GM18508 (cell line): Measurements from ENCODE around the gene SYNPR.

Experiments used
- ATAC-seq: cut with Tn5 transposase; IDR thresholded peaks from one replicate; pipeline ENCODE4 v1.9.1; 2021; ENCODE audit warnings: moderate number of reproducible peaks; ENCODE audit not compliant: insufficient read depth, unreplicated experiment

SYNPR gene

DNA sequence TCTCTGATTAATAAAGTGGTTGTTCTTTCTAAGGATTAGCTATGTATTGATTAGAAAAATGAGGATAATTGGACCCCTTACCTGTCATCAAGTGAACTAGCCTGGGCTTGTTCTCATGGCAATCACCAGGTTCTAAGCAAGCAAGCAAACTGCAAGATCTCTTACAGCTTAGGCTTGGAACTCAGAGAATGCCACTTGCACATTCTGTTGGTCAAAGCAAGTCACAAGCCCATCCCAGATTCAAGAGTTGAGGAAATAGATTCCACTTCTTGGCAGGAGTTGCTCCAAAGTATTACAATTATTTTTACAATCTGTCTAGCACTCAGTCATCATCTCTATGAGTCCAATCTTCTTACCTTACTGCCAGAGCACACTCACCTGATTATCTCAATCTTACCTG is 180.3 kb downstream of the SYNPR start:
- ATAC-seq, result no peak

DNA sequence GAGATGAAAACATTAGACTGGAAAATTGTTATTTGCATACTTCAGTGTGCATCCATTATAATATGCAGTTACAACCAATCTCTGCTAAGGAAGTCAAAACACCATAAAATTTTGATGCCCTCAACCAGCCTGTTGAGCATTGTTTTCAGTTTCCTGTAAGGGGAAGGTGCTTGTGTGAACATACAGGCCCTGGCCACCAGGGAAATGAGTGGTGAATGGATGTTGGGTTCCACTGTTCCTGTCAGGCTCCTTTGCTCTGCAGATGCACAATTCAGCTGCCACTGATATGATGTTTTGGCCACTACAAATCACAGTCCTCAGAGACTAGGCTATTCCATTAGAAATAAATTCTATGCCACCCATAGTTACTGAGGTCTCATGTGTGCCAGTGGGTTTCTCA is 184.6 kb downstream of the SYNPR start:
- ATAC-seq, result no peak

DNA sequence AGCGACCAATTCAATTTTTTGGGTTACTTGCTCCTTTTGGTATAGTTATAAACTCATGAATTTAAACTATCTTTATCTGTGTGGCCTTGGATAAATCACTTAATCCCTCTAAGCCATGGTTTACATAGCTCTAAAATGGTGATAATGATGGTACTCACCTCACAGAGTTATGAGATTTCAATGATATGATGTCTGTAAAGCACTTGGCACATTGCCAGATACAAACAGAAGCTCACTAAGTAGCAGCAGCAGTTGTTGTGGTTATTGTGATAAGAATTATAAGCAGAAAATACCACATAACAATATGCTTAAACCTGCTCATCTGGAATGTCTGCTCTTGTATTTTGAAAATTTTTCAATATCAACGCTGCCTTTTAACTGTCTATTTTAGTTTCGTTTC is 189.3 kb downstream of the SYNPR start:
- no peak for ATAC-seq

DNA sequence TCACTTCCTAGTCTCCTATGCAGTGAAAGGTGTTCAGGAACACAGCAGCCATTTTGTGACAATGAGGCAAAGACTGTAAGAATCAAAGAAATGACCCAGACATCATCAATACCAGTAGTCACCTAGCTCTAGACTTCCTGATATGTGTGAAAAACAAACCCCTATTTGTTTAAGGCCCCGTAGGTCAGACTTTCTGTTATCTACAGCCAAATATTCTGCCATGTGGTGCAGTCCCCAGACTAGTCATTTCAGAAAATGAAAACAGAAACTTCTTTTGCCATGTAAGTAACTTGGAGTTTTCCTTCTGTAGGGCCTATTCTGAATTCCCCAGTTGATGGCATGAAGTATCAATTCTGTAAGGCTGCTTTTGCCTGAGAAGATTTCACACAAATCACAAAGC is 192.6 kb downstream of the SYNPR start:
- ATAC-seq, result peak; percentile 64

DNA sequence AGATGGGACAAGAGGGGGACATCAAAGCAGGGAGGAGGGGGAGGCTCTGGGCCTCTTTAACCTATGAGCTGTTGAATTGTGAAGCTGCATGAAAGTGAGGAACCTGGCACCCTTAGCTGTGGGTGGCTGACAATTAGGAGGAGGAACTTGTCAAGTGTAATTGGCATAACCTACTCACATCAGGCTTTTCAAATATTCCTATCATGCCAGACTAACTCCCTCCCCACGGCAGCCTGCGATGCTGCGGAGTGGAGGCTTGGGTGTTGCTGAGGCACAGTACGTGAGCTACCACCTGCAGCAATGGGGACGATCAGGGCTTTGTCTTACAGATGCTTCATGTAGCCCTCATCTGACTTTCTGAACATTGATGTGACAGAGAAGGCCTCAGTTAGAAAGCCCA is 193.7 kb downstream of the SYNPR start:
- ATAC-seq, result no peak

DNA sequence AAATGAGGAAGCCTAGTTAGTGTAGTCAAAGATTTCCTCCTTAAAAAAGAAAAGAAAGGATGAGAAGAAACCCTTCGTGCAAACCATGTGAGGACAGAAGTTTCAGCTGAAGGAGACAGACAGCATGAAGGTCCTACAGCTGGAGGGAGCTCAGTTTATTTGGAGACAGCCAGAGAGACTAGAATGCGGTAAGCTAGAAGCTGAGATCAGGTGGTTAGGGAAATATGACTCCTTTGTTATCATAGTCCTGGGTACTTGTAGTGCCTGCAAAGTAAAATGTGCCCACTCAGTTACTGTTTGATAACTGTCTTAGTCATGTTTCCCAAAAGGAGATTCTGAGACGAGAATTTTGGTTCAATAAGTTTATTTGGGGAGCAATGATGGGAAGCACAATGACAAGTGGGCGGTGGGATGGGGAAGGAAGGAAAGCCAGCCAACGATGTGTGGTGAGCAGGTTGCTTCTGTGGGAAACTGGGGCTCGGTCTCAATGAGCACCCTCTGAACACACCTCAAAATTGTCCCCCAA is 195.6 kb downstream of the SYNPR start:
- ATAC-seq, result no peak

DNA sequence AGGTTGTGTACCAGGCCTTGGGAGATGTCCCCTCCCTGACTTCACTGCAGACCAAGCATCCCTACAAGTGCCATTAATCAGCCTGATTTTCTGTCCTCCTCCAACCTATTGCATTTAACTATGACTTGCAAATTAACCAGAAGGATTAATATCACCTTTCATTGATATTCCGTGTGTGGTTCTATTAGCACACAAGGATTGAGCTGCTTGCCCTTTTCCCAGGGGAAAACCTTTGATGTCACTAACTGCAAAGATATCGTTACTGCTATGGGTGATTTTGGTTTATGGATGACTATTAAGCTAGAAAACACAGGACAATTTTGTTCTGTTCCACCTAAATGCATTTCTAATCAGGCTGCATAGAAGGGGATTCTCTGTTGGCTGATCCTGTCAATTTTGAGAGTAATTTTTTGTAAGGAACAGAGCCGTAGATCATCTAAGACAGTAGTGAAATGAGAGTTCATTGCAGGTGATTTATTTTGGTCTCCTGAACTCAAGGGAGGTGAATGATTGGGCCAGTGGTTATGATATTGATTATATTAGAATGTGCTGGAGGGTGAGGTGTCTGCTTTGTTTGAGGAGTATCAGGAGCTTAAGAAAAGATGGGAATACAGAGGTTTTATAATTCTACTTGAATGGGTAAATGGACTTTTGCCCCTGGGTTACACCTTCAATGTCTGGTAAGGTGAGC is 196.9 kb downstream of the SYNPR start:
- ATAC-seq, result no peak

DNA sequence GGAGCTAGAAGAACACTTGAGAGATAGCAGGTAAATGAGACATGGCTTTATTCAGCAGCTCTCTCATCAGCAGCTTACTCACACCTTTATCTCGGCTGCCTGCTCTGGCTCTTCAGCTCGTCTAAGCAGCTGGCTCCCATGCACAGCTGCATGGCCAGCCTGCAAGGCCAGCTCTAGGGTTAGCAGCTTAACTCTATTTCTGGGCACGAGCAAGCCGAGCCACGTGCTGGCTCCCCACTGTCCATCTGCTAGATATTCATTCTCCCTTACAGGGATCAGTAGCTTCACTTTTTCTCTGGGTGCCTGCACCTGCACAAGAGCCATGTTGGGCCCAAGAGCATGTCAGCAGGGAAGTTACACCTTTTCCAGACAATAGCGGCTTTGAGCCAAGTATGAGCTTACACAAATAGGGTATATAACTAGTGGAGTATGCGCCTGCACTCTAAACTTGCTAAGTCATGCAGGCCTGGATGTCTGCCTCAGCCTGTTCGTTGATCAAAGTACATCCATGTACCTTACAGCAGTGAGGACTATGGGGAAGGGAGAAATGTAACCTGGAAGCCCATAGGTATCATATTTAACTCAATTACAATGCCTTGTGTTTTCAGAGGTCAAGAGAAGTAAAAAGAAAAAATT is 199.5 kb downstream of the SYNPR start:
- ATAC-seq, result no peak

DNA sequence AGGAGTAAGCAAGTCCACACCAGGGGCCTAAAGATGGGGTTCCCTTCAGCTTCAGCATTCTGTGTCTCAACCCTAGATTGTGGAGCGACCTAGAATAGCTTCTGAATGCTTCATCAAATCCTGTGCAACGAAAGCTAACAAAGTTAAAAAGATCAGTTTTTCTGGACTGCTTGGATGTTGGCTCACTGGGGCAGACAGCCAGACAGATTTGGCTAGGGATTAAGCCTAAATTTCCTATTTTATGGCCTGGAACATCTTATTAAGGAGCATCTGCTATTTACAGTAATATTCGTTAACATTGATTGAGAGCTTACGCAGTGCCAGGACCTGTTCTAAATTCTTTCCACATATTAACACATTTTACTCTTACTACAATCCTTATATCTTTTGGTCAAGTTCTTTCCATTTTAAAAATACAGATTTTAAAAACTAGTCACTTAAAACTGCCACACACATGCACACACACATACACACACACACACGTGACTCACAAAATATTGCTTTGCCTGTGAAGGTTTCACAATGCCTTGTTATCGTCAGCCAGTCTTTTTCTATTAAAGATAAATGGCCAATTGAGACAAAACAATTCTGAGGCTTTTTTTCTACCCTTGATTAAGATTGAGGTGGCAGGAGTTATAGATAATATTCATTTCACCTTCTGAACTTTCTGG is 201.0 kb downstream of the SYNPR start:
- ATAC-seq, result no peak

DNA sequence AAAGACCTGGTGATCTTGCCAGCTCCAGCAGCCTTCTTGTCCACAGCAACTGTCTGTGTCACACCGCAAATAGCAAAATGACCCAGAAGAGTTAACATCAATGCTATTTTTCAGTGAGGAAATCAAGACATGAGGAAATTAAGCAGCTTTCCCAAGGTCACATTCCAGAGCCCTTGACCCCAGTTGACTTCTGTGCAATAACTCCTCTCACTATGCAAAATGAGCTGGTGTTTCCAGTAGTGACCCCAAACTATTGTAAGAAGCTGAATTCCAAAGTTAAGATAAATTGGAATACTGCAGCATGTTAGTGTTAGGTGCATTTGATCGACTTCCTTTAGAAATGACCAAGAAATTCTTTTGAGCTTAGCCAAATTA is 201.5 kb downstream of the SYNPR start:
- ATAC-seq, result no peak

DNA sequence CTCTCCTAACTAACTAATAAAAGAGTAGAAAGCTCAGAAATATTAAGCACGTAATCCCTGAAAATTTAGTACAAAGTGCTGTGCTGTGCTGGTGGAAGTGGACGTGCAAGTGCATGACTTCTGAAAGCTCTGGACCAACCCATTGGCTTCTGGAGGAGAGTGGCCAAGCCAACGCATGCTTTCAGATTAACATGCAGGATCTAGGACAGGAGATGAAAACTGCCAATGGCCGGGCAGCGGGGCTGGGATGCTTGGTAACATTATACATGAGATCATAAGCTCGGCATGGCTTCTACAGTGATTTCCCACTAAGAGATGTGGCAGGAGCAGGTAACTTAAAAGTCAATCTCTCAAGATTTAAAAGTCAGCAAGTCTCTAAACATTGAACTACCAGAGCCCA is 203.5 kb downstream of the SYNPR start:
- ATAC-seq, result no peak

DNA sequence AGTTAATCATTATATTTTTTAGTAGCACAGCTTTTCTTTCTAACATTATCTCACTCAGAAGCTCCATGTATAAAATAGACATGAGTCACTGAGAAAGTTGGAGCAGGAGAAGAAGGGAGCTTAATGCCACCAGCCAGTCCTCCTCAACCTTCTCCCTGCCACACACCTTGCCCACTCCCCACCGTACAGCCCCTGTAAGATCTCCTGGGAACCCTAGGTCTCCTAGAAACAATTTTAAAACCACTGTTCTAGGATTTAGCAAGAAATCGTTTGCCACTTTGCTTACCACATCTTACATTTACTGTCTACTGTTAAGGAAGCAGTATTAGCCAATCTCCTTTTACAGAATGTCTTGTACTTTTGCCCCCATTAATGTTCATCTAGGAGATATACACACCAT is 204.2 kb downstream of the SYNPR start:
- ATAC-seq, result no peak

DNA sequence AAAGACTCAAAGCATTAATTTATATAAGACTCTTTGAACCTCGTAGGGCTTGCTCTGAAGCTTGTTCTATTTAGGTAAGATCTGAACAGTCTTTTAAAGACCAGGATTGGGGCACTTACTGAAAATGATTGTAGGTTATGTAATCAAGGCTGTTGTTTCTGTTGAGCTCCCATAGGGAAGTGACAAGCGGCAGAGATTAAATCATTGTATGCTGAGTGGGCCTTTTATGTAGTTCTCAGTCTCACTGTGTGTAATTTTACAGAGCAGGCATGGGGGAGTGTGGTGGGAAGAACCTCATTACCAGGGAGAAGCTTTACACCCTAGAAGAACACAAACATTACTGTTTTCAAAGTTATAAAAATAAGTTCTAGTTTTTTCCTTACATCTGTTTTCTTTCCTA is 214.4 kb downstream of the SYNPR start:
- ATAC-seq, result no peak

DNA sequence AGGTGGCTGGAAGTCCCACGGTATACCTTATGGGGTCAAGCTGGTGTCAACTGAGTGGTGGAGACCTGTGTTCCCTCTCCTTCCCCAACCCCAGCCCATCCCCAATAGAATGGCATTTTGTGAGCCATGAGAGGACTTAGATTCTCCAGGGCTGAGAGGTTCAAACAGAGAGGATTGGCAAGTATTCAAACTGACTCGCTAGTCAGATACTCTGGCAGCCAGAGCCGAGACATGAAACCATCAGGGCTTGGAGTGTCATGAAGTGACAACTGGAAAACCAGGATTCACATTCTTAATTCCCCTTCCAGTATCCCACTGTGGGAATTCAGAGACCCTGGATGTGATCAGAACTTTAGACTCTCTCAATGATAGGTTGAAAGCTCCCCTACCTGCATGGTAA is 215.0 kb downstream of the SYNPR start:
- no peak for ATAC-seq

DNA sequence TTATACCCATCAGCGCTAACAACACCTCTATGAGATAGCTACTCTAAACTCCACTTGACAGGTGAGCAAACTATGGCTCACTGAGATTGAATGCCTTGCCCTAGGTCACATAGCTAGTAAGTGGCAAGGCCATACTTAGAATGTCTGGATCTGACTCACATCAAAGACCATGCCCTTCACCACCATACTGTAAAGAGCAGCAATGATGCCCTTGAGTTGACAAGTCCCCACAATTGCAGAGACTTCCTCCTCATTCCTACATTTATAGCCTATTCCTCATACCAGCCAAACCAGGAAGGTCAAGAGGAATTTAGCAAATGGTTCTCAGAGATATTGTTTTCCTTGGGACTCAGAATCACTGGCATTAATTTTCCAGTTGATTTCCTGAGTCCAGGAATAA is 216.5 kb downstream of the SYNPR start:
- ATAC-seq, result no peak

DNA sequence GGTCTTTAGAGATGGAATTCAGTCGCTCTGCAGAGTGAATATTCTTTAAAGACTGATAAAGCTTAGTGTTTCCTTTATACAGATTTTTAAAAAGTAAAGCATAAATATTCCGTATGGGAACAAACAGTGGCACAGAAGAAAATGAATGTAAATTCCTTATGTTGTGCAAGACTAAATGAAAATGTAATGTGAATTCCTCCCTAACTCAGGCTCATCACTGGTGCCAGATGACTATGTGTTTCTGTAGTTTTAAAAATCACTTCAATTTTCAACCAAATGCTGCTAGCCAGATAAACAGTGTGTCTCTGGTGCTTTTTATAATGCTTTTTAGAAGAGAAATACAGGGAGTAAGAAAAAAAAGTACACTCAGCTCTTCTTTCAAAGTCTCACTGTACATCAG is 219.5 kb downstream of the SYNPR start:
- ATAC-seq, result no peak

DNA sequence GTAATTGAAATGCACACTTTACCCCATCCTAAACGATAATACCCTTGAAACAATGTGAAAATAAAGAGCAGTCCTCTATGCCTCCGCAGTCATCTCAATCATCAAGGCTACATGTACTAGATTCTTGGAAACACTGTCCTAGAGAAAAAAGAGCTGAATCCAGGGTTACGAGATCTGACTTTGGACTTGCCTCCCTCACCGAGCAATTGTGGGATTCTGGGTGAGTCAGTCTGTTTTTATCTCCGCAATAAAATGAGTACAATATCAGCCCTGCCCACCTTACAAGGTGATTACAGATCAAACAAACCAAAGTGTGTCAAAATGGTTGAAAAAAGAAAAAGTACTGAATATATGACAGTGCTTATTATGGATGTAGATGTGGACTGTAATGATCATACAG is 222.1 kb downstream of the SYNPR start:
- ATAC-seq, result no peak

DNA sequence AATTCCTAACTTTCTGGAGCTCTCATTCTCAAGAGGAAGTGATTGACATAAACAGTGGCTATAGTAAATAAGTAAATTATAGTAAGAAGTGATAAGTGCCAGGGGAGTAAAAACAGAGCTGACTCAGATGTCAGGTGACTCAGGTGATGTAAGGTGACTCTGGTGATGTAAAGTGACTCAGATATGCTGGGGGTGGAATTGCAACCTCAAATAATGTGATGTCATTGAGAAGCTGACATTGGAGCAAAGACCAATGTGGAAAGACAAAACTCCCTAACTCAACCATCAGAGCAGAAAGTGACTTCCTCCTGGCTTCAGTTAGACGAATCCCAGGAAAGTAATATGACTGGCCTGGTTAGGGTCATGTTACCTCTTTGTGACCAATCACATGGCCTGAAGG is 230.2 kb downstream of the SYNPR start:
- ATAC-seq, result no peak

DNA sequence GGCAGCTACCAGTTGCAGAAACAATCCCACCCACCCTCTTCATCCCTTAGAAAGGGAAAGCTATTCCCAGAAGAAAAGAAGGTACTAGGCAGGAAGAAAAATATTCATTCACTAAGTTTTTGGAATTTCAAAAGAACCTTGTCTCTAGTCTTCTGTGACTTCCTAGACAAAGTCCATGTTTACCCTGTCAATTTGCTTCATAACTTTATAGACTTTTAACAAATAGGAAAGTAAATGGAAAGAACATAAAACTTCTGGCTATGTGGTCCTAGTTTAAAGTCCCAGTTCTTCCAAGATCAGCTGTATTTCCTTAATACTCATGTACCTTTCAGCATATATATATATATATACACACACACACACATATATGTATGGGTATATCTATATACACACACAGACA is 230.7 kb downstream of the SYNPR start:
- no peak for ATAC-seq

DNA sequence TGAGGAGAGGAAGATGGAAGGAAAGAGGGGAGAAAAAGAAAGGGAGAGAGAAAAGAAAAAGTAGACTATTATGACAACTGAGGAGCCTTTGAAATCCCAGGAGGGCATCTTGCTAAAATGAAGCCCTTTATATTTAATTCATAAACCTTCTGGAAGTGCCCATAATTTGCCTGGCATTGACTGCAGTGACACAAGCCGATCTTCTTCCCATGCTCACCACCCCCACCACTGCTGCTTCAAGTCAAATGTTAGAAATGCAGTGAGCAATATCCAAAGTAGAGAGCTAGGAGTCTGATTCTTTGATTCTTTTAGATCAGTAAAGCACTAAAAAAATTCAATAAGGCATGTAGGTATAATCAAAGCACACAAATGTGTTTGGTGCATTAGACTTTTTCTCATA is 235.7 kb downstream of the SYNPR start:
- no peak for ATAC-seq

DNA sequence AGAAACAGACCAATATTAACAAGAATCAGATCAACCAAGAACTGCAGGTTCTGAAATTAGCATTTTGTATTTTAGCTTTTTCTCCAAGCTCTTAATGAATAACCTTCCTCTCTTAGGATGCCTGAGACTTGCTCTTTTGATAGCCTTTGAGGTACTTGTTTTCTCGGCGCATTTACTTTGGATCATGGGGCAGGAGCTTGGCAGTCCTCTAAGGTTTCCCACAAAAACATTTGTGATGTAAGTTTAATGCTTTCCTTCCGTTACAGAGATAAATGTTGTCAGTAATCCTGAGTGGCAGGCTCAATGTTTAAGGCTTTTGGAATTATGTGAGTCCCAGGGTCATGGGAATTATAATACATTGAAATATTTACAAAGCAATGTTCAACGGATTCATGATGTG is 236.6 kb downstream of the SYNPR start:
- no peak for ATAC-seq

DNA sequence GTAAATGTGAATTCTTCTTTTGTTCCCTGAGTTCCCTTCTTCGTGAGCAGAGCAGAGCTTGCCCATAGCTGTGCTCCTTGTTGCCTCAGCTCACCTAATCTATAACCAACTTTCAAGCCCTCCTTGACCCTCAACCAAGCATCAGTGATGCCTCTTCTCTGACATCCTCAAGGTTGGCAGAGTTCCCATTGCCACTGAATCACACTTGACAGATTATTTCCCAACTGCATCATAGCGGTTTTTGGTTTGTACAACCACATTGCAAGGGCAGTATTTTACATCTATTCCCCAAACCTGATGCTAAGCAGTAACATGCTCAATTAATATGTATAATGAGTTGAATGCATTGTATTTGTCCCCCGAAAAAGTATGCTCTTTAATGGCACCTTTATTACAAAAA is 241.3 kb downstream of the SYNPR start:
- ATAC-seq, result no peak
